GM12891 (cell line): ENCODE data around the gene ULBP3.
"Not testable (repeated sequence)": the region's sequence is repeated elsewhere in the genome, so short reads cannot be mapped to it uniquely, and the experiment has no call there.

Experiments used
- DNase-seq: peaks from one replicate; pipeline ENCODE4 v3.0.0; 2011; ENCODE audit warnings: low spot score; ENCODE audit not compliant: insufficient read length
- FAIRE-seq: peaks from 2 replicates; lab custom pipeline; 2011; peaks lifted over from hg19 to GRCh38; lab: Jason Lieb, UNC
- PAX5 ChIP-seq: IDR thresholded peaks from 2 replicates; pipeline ENCODE4 v1.6.1; 2011; ENCODE audit warnings: low read length, moderate library complexity, mild to moderate bottlenecking; ENCODE audit not compliant: insufficient read depth, severe bottlenecking
- POLR2A ChIP-seq: IDR thresholded peaks from 2 replicates; pipeline ENCODE4 v1.6.1; 2011; ENCODE audit warnings: low read depth, low read length, control low read depth
- POLR2AphosphoS5 ChIP-seq: IDR thresholded peaks from 2 replicates; pipeline ENCODE4 v1.6.1; 2011; ENCODE audit warnings: low read depth, low read length, control low read depth
- POU2F2 ChIP-seq: IDR thresholded peaks from 2 replicates; pipeline ENCODE4 v1.6.1; 2011; ENCODE audit warnings: low read depth, mild to moderate bottlenecking, control low read depth, low read length, moderate library complexity
- SPI1 ChIP-seq: IDR thresholded peaks from 2 replicates; pipeline ENCODE4 v1.6.1; 2011; ENCODE audit warnings: low read depth, low read length, control low read depth
- TAF1 ChIP-seq: IDR thresholded peaks from 2 replicates; pipeline ENCODE4 v1.6.1; 2011; ENCODE audit warnings: low read depth, low read length, control low read depth

ULBP3 gene

GRCh38 chr6:150079604-150080003 is 10.7 kb upstream of the ULBP3 start:
- DNase-seq: no peak
- no peak for TF ChIP-seq POLR2AphosphoS5
- no peak for FAIRE-seq

DNA sequence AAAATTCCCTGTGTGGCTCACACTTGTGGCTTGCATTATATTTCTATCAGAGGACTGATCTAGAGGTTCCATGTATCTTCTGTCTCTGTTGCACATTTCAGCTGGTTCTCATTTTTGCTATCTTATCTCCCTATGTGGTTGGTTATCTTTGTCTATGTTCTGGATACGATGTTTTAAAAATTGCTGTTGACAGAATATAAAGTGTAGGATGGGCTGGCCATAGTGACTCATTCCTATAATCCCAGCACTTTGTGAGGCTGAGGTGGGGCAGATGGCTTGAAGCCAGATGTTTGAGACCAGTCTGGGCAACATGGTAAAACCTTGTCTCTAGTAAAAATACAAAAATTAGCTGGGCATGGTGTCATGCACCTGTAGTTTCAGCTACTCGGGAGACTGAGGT is 9.9 kb upstream of the ULBP3 start:
- no peak for TF ChIP-seq TAF1
- no peak for TF ChIP-seq POLR2AphosphoS5
- TF ChIP-seq POU2F2: no peak
- no peak for TF ChIP-seq PAX5
- TF ChIP-seq SPI1: no peak
- TF ChIP-seq POLR2A: no peak
- no peak for DNase-seq
- FAIRE-seq: no peak

GRCh38 chr6:150076196-150076893 is 7.4 kb upstream of the ULBP3 start:
- FAIRE-seq (no peak), DNase-seq (no peak)
- no peak for TF ChIP-seq TAF1
- no peak for TF ChIP-seq POLR2A
- TF ChIP-seq POU2F2: no peak
- no peak for TF ChIP-seq PAX5
- TF ChIP-seq SPI1: no peak
- no peak for TF ChIP-seq POLR2AphosphoS5

DNA sequence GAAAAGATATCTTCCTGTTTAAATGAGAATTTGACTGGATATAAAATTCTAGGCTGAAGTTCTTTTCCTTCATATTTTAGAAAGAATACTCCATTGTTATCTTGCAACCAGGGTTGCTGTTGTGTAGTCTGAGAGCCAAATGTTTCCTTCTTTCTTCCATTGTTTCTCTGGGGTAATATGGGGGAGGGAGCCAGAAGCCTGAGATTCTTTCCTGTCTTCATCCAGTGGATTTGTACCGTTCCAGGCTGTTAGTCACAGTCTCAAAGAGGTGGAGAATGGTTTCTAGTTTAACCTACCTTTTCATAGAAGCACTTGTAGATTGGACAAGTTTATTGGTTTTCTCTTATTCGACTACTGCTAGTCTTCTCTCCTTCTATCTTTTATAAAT is 6.1 kb upstream of the ULBP3 start:
- no peak for FAIRE-seq
- TF ChIP-seq PAX5 (no peak), SPI1 (no peak), TAF1 (no peak), POLR2A (no peak), POLR2AphosphoS5 (no peak), POU2F2 (no peak)
- no peak for DNase-seq

GRCh38 chr6:150074396-150075033 is 5.6 kb upstream of the ULBP3 start:
- not testable (repeated sequence) for DNase-seq, FAIRE-seq

DNA sequence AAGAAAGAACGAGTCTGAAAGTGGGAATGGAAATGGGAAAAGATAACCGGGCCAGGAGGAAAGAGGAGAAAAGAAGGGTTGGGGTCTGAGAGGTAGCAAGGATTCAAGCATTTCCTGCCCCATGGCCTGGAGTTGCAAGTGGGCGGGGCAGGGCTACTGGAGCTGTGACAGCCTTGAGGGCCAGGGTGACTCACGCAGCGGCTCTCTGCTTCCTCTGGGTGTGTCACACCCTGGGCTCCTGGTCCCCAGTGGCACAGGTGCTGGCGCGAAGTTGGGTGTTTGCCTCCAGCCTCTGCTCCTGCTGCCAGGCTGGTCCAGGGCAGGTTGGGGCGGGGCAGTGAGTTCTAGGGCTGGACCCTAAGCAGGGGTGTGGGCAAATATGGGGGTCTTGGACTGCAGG is 3.3 kb upstream of the ULBP3 start:
- DNase-seq (no peak), FAIRE-seq (no peak)
- TF ChIP-seq POU2F2: no peak
- TF ChIP-seq SPI1: no peak
- no peak for TF ChIP-seq TAF1
- no peak for TF ChIP-seq PAX5
- no peak for TF ChIP-seq POLR2AphosphoS5
- no peak for TF ChIP-seq POLR2A

DNA sequence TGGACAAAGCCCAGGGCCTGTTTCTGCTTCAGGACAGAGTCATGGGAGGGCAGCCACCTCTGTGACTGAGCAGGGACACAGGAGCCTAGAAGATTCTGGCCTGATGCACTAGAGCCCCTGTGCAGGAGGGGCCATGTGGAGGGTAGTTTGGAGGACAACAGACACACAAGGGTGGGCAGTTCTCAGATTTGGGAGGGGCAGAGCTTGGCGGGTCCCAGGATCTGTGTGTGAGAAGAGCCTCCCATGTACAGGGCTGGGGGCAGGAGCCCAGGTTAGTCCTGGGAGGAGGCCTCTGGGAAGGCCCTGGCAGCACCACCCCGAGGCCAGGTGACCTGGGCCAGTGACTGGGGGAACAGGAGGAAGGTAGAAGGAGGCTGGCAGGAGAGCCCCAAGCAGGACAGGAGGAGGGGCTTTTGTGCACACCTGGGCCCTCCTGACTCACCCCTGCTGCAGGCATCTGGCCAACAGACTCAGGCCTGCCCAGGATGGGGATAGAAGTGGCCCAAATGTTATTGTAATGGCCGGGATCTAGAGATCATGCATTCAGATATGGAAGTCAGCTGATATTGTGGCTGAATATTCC is 1.4 kb upstream of the ULBP3 start:
- FAIRE-seq (no peak), DNase-seq (no peak)
- TF ChIP-seq PAX5: no peak
- TF ChIP-seq TAF1: no peak
- no peak for TF ChIP-seq POLR2AphosphoS5
- no peak for TF ChIP-seq POLR2A
- no peak for TF ChIP-seq SPI1
- no peak for TF ChIP-seq POU2F2

DNA sequence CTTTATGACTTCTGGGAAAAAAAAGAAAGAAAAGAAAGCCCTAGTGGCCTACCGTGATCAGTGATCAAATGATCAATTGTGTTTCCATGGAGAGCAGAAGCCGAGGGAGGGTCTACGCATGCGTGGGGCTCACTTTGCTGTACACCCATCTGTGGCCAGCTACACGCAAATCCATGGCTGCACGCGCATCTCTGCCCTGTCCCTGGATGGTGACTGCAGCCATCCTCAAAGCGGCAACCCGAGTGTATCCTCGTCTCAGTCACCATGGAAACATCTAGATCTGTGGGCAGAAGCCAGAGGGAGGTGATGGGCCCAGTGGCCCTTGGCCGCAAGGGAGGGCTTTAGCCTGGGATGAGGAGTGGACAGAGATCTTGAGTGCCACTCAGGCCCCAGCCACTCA is 785 bp upstream of the ULBP3 start:
- no peak for FAIRE-seq
- TF ChIP-seq POLR2A (no peak), POLR2AphosphoS5 (no peak), PAX5 (no peak), SPI1 (no peak), POU2F2 (no peak), TAF1 (no peak)
- no peak for DNase-seq

- TF ChIP-seq POLR2A (no peak), POLR2AphosphoS5 (no peak), POU2F2 (no peak), TAF1 (no peak)
- DNase-seq: no peak
- FAIRE-seq: no peak
Measured at GRCh38 chr6:150068151-150068550, 770 bp downstream of the ULBP3 start.

DNA sequence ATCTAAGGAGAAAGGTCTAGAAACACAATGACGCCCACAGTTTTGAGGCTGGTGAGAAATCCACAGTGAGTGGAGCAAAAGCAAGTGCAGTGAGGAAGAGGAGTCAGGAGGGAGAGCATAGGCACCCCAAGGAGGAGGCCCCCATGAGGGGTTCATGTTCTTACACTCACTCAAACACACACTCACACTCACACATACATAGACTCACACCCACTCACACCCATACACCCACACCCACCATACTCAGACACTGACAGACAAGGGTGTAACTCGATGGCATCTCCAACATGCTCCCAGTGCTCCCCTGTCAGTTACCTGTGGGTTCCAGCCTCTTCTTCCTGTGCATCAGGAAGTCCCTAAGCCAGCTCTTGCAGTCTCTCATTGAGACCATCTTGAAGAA is 3.8 kb downstream of the ULBP3 start:
- DNase-seq (no peak), FAIRE-seq (no peak)
- no peak for TF ChIP-seq TAF1
- no peak for TF ChIP-seq POLR2A
- TF ChIP-seq POU2F2: no peak
- TF ChIP-seq SPI1: no peak
- no peak for TF ChIP-seq POLR2AphosphoS5
- TF ChIP-seq PAX5: no peak
